ENCODE results near the gene LTB4R2.

GRCh38 chr14:24343795-24344660, 34.1 kb downstream of the LTB4R2 start:
- no peak for TF ChIP-seq CTCF (IDR thresholded peaks at IDR 0.05)
- TF ChIP-seq POLR2A (IDR thresholded peaks at IDR 0.05) = no peak
